Measurements from ENCODE around the gene RIPOR3.
A peak's percentile ranks its signal among the peaks of the same experiment; 100 is the strongest.

The RIPOR3 gene, protein sequence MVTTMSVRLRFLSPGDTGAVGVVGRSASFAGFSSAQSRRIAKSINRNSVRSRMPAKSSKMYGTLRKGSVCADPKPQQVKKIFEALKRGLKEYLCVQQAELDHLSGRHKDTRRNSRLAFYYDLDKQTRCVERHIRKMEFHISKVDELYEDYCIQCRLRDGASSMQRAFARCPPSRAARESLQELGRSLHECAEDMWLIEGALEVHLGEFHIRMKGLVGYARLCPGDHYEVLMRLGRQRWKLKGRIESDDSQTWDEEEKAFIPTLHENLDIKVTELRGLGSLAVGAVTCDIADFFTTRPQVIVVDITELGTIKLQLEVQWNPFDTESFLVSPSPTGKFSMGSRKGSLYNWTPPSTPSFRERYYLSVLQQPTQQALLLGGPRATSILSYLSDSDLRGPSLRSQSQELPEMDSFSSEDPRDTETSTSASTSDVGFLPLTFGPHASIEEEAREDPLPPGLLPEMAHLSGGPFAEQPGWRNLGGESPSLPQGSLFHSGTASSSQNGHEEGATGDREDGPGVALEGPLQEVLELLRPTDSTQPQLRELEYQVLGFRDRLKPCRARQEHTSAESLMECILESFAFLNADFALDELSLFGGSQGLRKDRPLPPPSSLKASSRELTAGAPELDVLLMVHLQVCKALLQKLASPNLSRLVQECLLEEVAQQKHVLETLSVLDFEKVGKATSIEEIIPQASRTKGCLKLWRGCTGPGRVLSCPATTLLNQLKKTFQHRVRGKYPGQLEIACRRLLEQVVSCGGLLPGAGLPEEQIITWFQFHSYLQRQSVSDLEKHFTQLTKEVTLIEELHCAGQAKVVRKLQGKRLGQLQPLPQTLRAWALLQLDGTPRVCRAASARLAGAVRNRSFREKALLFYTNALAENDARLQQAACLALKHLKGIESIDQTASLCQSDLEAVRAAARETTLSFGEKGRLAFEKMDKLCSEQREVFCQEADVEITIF

DNA sequence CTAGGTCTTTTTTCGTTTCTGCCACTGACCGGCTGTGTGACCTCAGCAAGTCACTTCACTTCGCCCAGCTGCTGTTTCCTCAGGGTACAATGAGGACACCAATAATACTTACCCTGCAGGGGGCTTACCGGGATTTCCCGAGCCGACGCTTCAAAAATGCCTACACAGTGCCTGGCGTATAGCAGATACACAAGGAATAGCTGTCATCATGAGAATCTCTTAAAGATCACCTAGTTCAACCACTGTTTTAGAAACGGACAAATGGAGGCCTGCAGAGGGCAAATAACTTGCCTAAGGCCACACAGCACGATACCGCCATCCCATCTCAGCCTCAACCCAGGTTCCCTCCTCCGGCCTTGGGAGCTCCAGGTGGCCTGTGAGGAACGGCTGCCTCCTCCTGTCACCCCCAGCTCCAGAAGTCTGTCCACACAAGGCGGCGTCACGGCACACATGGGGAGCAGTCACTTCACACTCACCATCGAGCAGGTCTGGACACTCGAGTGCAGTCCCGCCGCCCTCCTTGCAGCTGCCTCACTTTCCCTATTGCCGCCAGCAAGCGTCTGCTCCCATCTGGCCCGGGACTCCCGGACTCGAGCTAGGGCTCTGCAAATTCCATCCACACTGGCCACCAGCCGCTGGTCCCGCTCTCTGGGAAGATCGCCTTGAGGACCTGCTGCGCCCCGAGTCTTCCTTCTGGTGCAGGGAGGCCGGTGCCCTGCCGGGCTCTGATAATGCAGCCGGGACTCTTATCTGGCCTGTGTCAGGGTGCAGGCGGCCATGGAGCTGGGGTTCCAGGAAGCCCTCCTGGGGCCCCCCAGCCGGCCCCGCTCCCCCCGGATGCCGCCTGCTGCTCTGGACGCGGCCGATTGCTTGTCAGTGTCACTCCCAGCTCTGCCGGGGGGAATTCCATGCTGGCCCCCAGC is at the start of gene RIPOR3:
Gene RIPOR3 (minus strand): TSS at position 893 of the 923 bp plus-strand sequence. CDS start 414 bp downstream, at position 479.
- no peak for DNase-seq

DNA sequence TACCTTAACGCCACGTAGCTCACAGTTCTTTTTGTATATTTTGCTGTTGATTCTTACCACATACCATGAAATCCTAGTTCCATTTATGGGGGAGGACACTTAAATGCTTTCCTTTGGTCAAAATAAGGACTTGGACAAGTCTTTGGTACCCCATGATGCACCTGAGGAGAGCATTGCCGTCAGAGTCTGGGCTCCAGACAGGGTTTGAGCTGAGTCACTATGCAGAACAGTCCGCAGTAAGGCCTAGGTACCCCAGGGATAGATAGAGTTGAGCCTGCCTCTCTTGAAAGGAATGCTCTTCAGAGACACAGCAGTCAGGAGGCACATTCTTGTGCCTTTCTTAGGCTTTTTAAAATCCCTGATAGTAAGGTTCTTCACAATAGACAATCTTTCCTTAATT is 46.0 kb upstream of the RIPOR3 start:
- no peak for DNase-seq

DNA sequence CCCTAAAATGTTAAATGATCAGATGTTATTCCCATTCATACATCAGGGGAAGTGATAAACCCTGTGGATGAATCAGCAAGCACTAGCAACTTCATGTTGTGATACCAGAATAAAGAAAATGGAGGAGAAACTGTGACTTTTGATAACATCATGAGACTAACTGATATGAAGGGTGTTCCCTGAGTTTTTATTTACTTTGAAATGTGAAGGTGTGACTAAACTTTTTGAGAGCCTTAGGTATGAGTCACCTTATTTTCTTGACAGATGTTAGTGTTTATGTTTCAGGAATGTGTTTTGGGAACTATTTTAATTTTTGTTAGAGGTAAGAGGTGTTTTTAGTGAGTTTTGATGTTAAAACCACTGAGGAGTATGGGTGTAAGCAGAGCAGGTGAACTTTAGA is 44.5 kb upstream of the RIPOR3 start:
- DNase-seq, result no peak

DNA sequence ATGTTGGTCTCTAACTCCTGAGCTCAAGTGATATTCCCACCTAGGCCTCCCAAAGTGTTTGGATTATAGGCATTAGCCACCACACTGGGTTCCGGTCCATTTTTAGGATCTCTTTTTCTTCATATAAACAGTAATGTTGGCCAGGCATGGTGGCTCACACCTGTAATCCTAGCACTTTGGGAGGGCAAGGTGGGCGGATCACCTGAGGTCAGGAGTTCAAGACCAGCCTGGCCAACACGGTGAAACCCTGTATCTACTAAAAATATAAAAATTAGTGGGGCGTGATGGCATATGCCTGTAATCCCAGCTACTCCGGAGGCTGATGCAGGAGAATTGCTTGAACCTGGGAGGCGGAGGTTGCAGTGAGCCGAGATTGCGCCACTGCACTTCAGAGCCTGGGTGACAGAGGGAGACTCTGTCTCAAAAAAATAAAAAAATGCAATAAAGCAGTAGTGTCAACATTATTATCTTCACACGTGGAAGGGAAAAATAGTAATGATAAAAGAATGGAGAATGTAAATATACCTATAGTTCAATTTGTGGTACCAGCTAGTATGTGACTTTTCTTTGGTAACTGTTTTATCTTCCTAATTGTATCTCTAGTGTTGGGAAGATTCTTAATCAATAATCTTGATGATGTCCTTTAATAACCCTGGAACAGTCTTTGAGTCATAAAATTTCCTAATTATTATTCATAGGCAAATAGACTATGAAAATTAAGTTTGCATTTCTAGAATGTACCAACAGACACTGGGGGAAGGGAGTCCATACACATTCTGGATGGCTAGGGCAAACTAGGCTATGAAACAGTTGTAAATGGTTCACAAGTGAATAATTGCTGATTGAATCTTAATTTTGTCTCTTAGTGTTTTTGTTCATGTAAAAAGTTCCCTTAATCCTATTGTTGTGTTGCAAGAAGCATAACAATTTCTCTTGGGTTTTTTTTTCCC is 43.7 kb upstream of the RIPOR3 start:
- DNase-seq, result no peak

DNA sequence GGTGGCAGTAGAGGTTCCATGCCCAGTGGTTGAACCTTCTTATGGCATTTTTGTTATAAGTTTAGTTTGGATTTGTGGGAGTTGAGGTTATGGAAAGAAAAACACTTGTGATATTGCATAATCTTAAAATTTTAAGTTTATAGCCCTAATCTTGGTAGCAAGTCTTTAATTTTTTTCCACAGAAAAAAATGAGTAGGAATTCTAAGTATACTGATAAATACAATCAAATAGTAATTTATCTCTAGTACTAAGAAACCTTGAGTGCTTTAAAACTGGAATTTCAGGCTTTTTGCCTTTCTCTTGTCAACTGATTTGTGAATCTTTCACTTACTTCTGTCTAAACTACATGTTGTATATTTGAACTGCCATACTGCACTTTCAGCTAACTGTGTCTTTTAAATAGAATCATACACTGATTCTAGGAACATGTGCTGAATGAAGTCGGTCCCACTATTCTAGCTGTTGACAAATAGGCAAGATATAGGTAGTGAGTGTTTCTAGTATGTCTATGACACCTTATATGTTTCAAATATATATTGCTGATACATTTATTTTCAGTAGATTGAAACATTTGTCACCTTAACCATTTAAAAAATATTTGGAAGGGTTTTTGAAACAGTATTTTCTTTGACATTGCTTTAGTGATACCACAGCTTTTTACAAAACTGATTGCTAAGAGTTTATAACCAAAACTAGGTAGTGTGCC is 42.5 kb upstream of the RIPOR3 start:
- DNase-seq, result no peak

DNA sequence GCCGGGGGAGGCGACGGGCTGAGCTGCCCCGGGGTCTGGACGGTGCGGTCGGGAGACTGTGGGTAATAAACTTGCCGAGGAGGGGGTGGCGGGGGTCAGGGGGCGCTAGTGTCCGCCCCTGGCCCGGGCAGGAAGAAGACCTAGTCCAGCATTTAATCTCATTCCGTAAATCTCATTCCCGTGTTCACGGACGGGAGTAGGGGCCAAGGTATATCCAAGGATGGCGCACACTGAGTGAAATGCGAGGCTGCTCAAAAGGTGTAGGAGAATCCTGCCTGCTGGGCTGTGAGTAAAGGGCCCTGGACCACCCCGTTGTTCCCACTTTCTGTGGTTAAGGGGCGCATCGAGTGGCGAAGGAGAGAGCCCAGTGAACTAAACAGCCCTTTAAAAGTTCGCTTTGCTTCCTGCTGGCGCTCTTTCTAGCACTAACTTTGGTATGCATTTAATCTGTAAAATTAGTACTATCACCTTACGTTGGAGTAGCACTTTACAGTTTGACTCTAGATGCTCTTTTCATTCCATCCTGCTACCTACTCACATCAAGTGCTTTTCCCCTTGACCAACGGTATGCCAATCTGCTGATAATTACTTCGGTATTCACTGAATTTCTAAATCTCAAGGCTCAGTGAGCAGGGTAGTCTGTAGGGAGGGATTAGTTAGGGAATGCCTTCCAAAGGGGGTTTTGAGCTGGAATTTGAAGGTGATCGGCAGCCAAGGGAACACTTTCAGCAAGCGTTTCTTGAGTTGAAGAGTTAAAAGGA is 40.8 kb upstream of the RIPOR3 start:
- DNase-seq, result no peak

DNA sequence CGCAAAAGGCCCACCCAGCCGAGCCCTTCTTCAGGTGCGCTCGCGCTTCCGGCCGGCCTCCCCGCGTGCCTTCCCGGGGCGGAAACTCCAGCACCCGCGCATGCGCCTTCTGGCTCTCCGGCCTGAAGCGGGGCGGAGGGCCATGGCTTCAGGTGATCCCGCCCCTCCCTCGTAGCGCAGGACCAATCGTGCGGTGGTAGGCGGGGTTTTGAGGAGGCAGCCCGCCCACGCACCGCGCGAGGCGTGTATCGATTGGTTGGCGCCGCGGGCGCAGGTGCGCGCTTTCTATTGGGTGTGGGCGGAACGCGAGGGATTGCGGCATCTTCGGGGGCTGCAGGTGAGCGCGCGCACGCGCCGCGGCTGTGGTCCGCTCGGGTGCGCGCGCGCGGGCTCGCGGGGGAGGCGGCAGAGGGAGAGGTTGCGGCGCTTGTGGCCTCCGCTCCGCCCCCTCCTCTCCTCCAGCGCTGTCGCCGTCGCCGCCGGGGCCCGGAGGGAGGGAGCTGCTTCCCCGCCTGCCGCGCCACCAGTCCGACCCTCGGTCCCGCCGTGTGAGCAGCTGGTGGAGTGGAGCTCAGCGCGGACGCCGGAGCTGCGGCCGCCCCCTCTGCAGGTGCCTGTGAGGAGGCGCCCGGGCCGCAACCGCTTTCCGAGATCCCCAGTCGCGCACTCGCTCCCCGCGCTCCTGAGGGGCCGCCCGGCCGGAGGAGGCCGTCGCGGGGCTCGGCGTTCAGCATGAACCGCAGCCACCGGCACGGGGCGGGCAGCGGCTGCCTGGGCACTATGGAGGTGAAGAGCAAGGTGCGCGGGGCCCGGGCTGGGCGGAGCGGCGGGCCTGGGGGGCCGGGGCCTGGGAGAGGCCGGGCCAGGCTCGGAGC is 40.0 kb upstream of the RIPOR3 start, which contains the start of gene PARD6B:
Gene PARD6B (plus strand): TSS at position 526 of the 875 bp plus-strand sequence. CDS start 207 bp downstream, at position 733.
- DNase-seq, result peak; percentile 99

DNA sequence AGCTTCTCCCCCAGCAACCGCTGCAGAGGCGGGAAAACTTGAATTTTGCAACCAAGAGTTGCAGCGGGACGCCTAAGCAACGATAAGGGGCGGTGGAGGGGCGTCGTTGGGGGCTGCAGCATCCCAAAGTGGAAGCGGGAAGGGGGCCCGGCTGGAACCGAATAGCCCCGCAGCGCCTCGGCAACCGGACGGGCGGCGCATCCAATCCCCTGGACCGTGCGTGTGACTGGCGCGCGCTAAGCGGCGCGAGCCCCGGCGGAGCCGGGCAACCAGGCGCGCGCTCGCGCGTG is 39.4 kb upstream of the RIPOR3 start:
- no peak for DNase-seq

DNA sequence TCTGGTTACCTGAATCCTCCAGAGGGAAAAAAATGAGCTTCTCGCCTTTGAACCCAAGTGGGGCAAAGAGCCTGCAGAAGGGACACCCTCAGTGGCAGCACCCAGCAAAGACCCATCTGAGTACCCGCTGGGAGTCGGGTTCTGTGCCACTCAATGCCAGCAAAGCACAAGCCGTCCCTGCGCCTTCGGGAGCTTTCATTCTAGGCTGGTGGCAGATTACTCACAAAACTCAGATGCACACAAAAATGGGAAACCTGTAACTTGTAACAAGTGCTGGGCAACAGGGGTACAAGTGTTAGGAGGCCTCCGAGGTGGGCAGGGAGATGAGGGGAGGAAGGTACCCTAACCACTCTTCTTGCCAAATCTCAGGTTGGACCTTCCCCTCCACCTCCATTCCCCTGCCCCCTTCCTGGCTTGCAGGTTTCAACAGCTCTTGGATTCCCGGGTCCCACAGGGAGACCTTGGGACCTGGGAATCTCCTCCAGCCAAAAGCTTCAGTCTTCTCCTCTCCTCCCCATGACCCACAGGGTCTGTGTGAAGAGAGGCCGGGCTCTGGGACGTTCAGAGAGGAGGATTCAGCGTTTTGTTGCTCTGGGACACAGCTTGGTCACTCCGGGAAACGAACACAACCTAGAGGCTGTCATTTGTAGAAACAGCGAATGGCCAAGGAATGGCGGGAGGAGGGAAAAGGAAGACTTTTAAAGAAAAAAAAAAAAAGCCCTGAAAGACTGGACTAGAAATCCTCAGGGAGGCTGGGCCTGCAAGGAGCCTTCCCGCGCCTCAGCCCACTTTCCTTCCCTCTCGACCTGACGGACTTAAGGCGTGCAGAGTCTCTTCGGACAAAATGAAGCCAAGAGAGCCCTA is 38.8 kb upstream of the RIPOR3 start:
- no peak for DNase-seq

DNA sequence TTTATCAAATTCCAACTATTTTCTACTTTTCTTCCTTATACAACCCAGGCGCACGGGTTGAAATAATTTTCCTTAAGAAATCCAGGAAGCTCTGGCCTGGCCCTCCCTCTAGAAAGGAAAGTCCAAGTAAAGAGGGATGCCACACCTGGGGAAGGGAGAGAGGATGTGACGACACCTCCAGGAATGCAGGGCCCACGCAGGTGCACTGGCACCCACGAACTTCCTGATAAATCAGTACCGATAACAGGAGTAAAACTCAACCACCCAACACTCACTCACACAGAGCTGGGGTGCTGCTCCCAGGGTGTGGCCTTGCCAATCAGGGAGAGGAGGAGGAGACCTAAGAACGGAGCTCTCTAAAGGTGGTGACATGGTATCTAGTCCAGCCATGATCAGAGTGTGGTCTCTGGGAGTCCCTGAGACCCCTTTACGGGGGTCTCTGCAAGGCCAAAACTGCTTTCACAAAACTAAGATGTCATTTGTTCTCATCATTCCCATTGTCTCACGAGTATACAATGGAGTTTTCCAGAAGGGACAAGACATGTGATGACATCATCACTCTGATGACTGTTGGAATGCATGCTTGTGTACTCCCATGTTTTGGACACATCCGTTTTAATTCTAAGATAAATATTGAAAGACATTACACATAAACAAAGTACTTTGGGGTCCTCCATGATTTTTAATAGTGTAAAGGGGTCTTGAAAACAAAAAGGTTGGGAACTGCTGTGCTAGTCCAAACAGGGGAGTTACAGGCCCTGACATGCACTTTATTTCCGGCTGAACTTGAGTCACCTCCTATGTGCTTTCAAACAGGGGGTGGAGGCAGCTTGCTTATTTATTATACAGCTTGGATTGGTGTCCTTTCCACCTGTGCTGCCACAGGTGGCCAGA is 37.9 kb upstream of the RIPOR3 start:
- no peak for DNase-seq

DNA sequence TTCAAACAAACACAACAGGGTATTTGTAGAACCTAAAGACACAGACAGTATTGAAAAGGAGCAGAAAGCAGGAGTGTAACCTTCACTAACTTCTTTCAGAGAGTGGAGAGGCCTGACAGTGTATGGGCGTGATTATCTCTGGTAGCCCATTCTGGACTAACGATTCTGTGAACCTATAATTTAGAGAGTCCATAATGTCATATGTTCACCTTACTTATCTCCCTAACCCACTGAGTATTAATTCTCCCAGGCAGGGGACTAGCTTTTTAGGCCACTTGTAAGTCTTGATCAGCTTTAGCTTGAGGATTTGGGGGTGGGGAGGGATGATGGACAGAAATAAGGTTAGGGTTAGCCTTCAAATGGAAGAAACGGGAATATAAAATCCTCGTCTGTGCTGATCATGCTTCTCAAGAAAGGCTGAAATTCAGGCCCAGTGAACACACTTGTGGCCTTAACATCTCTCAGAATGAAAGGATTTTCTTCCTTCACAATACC is 37.2 kb upstream of the RIPOR3 start:
- DNase-seq, result no peak

DNA sequence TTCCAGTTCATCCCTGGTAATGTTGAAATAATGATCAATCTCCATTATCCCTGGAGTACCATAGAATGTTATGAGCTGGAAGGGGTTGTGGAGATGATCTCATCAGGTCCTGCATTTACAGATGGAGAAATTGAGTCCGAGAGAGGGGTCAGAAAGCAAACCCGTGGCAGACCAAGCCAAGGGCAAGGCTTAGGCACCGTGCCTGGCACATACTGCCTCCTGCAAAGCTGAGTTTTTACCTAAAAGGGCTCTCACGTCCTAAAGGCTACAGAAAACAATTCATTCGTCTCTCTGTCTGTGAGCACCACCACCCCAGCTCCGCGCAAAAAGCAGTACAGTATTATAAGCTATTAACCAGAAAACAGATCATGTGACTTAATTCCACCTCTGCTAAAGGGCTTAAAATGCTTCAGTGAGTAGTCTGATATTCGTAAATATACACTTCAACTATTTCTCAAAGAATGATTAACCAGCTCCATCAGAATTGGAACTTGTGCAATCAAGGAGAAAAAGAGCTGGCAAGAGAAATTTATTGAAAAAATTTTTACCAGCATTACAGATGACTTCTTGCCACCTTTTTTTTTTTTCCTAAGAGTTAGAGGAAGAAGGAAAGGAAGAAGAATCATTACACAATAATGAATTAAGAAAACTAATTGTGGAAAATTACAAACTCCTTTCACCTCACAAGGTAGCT is 36.6 kb upstream of the RIPOR3 start:
- no peak for DNase-seq

DNA sequence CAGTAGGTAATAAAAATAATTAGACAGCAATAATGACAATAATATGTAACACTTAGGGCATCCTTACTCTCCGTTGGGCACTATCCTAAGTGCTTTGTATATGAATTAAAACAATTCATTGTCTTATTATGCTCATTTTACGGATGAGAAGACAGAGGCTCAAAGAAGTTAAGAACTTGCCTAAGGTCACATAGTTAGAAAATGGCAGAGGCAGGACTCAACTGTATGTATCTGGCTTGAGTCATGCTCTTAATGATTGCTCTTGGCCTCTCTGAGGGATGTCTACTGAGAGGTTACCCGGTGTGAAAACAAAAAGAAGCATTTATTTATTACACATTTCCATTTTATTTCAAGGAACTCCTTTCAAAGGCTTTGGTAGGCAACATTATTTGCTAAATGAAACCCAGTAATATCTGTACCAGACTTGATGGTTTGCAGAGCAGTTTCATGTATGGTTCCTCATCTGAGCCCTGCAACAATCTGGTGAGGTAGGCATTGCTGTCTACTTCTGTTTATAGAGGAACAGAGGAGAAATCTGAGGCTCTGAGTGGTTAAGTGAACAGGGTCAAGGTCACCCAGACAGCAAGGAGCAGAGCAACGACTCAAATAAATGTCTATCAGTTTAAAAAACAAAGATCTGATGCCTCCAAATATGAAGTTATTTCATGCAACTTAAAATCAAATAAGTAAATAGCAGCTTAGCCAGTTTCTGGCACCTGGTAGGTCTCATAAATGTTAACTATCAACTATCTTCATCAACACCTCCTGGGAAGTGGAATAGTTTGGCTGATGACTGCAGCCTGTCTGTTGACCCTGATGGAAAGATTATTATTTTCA is 35.8 kb upstream of the RIPOR3 start:
- DNase-seq, result no peak

DNA sequence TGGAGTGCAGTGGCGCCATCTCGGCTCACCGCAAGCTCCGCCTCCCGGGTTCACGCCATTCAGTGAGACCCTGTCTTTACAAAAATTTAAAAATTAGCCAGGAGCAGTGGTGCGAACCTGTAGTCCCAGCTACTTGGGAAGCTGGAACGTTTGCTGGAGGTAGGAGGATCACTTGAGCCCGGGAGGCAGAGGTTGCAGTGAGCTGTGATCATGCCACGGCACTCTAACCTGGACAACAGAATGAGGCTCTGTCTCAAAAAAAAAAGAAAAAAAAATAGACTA is 34.3 kb upstream of the RIPOR3 start:
- DNase-seq, result no peak
